Urinary bladder (tissue), 4 donors: ENCODE measurements around the gene ANKRD66. TPM values are rescaled to one million over a fixed set of nuclear protein-coding genes. Genes with fewer than 3 reads are reported as not detected.
"Not testable (repeated sequence)": the region's sequence is repeated elsewhere in the genome, so short reads cannot be mapped to it uniquely, and the experiment has no call there.

Source experiments
- DNase-seq: peaks from one replicate; pipeline ENCODE4 v3.0.0-alpha.2; 2015; ENCODE audit errors: extremely low spot score
- H3K27ac ChIP-seq: one replicate; pipeline ENCODE4 v1.5.1; 2013; ENCODE audit warnings: low read depth, mild to moderate bottlenecking, moderate library complexity
- H3K36me3 ChIP-seq: one replicate; pipeline ENCODE4 v1.6.1; 2013; ENCODE audit warnings: mild to moderate bottlenecking, moderate library complexity; ENCODE audit not compliant: insufficient read depth
- H3K4me1 ChIP-seq: one replicate; pipeline ENCODE4 v1.6.1; 2013; ENCODE audit warnings: mild to moderate bottlenecking, moderate library complexity; ENCODE audit not compliant: insufficient read depth
- H3K4me3 ChIP-seq: one replicate; pipeline ENCODE4 v1.5.1; 2013; ENCODE audit warnings: low read depth, low read length
- WGBS: extraction: QIAGEN DNeasy Blood & Tissue Kit; methylation state at CpG from one replicate; pipeline ENCODE4 v1.1.7; 2013; 5-methylcytosine and 5-hydroxymethylcytosine counted together
- polyA plus RNA-seq: library from polyadenylated mRNA; stranded (reverse); fragments of 200-250 nt; gene quantifications from one replicate; pipeline ENCODE4 v1.2.3, GENCODE V29; 2013
- total RNA-seq: library from RNA; depleted of rRNA; stranded (reverse); fragments of >200 nt; gene quantifications from one replicate; pipeline ENCODE4 v1.2.3, GENCODE V29; 2014
- donor health status: healthy with polysubstance abuse.
- donor health status: healthy.

ANKRD66 gene
- total and polyA plus RNA-seq, 2 donors, result not detected

DNA sequence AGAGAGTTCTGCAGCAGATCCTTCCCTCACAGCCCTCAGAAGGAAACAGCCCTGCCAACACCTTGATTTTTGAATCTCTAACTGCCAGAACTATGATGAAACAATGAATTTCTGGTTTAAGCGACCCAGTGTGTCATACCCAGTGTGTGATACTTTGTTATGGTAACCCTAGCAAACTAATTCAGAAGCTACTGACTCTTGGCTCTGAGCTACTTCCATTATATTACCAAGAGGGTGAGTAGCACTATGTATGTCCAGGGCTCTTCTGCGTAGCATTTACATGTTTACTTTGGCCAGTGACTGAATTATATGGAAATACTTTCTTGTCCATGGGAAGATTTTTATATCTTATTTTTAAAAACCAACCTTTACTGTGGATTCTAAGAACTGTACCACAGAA, 16.7 kb downstream of the ANKRD66 start:
- Histone ChIP-seq H3K4me1 (no peaks in the 10 kb centered on the region), H3K4me3 (no peak overlapping the region), H3K36me3 (no peaks in the 10 kb centered on the region), H3K27ac (no peak overlapping the region)
- 78% methylated on average over 2 of the region's 2 CpGs for WGBS
- no peak for DNase-seq

DNA sequence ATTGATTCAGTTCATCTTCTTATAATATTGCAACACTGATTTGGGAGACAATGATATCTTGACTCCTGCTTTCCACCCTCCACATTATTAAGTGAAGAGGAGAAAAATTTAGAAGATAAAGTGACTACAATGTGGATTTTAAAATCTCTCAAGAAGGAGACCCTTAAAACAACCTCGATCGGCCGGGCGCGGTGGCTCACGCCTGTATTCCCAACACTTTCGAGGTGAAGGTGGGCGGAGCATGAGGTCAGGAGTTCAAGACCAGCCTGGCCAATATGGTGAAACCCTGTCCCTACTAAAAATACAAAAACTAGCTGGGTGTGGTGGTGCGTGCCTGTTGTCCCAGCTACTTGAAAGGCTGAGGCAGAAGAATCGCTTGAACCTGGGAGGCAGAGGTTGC, 17.5 kb downstream of the ANKRD66 start:
- 91% methylated on average over 10 of the region's 10 CpGs for WGBS
- H3K36me3 ChIP-seq, H3K27ac ChIP-seq, DNase-seq, H3K4me1 ChIP-seq, H3K4me3 ChIP-seq: not testable (repeated sequence)

DNA sequence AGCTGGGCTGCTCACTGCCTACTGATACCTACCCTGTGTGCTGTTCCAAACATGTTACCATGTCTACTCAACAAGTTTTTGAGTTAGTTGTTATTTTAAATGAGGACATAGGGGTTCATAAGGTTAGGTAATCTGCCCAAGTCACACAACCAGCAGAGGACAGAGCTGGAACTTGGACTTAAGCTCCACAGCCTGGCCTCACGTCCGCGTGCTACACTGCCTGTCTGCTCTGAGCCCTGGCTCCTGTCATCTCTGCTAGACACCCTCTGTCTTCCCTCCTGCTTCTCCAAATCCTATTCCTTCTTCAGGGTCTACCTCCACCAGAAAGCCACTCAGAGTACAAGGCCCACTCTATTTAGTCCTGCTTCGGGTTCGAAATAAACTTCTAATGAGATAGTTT, 18.2 kb downstream of the ANKRD66 start:
- WGBS, result 92% methylated on average over 5 of the region's 5 CpGs
- no peaks in the 10 kb centered on the region for H3K36me3 ChIP-seq
- DNase-seq, result no peak
- no peak overlapping the region for H3K4me3 ChIP-seq
- no peak overlapping the region for H3K27ac ChIP-seq
- no peaks in the 10 kb centered on the region for H3K4me1 ChIP-seq

DNA sequence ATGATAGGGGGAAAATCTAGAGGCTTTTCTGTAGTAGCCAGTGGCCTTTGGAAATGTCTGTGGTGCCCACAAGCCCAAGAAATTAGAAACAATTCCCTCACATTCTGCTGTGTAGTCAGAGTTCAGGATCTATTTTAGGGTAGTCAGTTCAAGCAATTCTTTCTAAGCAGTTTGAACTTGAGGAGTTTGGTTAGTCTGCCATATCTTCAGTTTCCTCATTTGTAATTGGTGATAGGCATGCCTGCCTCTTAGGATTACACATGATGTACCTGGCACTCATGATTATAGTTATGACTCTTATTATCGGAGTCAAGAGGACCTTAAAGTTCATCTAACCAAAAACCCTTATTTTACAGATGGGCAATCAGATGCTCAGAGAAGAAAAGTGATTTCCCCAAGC, 25.3 kb downstream of the ANKRD66 start:
- H3K4me1 ChIP-seq, result no peaks in the 10 kb centered on the region
- no peak for DNase-seq

DNA sequence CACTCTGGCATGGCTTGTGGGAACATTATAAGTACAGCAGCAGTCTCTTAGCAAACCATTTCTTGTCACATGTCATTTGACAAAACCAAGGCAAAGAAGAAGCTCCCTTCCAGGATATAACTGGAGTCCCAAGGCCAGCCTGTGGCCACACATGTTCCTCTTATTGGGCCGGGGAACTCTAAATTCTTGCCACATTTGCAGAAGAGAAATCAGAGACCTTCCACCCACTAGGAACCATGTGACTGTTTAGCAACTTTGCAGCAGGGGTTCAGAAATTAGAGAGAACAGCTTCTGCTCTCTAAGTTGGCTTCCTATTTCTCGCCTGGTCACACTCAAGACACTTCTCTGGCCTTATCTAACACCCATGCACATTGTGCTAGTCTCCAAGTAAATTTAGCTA, 26.0 kb downstream of the ANKRD66 start:
- Histone ChIP-seq H3K4me1 (no peaks in the 10 kb centered on the region), H3K36me3 (no peaks in the 10 kb centered on the region), H3K4me3 (no peak overlapping the region), H3K27ac (no peak overlapping the region)
- no peak for DNase-seq
- WGBS, result 71% methylated on average over 2 of the region's 2 CpGs

More for the DNA sequence above, 25.3 kb downstream of the ANKRD66 start:
- Histone ChIP-seq H3K27ac (no peak overlapping the region), H3K4me3 (no peak overlapping the region), H3K36me3 (no peaks in the 10 kb centered on the region)
- WGBS, result 87% methylated on average over 1 of the region's 1 CpG

DNA sequence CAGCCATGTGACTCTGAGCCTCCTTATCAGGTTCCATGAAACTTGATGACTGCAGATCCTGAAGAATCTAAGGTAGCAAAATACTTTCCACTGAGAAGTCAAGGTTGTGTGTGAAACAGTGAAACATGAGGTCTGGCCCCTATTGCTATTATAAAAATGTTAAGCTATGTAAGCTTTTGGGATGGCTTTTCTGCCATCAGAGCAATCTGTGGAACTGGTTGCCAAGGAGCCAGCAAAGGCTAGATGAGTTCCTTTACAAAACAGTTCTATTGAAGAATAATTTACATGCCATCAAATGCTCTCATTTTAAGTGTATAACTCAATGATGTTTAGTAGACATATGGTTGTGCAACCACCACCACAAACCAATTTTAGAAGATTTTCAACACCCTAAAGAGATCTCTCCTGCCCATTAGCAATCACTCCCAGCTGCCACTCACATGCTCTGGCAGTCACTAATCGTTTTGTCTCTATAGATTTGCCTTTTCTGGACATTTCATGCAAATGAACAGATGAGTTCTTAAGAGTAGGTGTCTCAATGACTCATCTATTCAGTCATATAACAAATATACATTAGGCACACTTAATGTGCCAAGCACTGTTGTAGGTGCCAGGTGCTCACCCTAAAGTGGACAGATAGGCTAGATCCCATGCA, 26.6 kb downstream of the ANKRD66 start:
- H3K4me3 ChIP-seq, result no peak overlapping the region
- no peak overlapping the region for H3K27ac ChIP-seq
- H3K4me1 ChIP-seq, result no peaks in the 10 kb centered on the region
- WGBS, result 79% methylated on average over 1 of the region's 1 CpG
- no peaks in the 10 kb centered on the region for H3K36me3 ChIP-seq
- no peak for DNase-seq

DNA sequence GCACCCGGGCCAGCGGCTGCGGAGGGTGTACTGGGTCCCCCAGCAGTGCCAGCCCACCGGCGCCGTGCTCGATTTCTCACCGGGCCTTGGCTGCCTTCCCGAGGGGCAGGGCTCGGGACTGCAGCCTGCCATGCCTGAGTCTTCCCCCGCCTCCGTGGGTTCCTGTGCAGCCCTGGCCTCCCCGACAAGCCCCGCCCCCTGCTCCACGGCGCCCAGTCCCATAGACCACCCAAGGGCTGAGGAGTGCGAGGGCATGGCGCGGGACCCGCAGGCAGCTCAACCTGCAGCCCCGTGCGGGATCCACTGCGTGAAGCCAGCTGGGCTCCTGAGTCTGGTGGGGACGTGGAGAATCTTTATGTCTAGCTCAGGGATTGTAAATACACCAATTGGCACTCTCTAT, 28.0 kb downstream of the ANKRD66 start:
- not testable (repeated sequence) for H3K4me3 ChIP-seq, H3K27ac ChIP-seq, DNase-seq, H3K36me3 ChIP-seq, H3K4me1 ChIP-seq
- WGBS, result 91% methylated on average over 24 of the region's 24 CpGs

DNA sequence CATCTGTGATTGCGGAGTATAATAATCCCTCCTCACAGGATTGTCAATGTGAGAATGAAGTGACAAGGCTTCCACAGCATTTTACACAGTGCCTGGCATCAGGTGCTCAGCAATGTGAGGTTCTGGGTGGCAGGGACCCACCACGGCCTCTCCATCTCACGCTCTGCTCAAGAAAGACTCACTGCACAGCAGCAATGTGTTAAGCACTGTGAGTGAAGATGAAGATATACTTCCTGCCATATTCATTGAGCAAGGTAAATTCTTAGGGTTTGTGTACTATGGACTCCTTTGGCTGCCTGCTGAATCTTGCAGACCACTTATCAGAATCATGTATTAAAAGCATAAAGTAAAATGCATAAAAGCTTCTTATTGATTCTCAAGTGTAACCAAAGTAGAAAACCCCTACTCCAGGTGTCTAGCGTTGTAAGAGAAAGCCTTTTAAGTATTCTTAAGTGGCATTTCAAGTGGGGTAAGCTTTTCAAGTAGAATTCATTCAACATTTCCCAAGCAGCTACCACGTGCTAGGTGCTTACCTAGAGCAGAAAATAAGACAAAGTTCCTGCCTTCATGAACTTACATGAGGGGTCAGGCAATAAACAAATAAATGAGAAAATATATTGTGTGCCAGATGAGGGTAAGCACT, 29.5 kb downstream of the ANKRD66 start:
- DNase-seq, result no peak
- Histone ChIP-seq H3K4me1 (no peaks in the 10 kb centered on the region), H3K4me3 (no peak overlapping the region), H3K36me3 (no peaks in the 10 kb centered on the region), H3K27ac (no peak overlapping the region)
- WGBS, result 93% methylated on average over 5 of the region's 5 CpGs

DNA sequence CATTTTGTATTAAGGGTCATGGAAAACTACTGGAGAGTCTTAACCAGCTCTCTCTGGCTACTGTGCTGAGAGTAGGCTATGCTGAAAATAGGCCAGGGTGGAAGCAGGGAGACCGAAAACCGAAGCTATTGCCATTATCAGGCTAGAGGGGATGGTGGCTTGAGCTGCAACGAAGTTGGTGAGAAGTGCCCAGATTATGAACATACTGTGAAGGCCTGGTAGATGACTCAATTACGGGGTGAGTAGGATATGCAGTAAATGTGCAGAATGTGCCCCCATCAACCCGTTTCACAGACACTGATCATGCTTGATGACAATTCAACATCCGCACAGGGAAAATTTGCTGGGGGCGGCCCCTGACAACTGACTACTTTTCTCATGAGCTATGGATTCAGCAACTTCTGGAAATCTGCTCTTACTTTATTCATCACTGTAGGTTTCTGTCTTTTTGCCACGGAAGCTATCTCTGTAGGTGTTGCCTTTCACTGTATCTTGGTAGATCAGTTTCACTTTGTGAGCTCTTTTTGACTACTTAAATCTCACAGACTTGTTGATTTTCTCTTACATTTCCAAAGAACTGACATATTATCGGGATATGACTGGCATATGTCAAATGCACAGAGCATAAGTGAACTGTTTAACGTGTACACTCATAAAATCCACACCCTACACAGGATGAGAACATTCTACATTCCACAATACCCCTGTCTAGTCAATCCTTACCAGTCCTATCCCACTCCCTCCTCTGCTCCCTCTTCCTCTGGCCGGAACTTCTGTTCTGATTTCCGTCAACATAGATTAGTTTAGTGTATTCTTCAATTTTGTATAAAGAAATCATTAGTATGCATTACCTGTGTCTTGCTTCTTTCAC, 31.0 kb downstream of the ANKRD66 start:
- no peak overlapping the region for H3K4me3 ChIP-seq
- H3K27ac ChIP-seq, result no peak overlapping the region
- no peak for DNase-seq
- H3K36me3 ChIP-seq, result no peaks in the 10 kb centered on the region
- 82% methylated on average over 12 of the region's 12 CpGs for WGBS
- H3K4me1 ChIP-seq, result no peaks in the 10 kb centered on the region

DNA sequence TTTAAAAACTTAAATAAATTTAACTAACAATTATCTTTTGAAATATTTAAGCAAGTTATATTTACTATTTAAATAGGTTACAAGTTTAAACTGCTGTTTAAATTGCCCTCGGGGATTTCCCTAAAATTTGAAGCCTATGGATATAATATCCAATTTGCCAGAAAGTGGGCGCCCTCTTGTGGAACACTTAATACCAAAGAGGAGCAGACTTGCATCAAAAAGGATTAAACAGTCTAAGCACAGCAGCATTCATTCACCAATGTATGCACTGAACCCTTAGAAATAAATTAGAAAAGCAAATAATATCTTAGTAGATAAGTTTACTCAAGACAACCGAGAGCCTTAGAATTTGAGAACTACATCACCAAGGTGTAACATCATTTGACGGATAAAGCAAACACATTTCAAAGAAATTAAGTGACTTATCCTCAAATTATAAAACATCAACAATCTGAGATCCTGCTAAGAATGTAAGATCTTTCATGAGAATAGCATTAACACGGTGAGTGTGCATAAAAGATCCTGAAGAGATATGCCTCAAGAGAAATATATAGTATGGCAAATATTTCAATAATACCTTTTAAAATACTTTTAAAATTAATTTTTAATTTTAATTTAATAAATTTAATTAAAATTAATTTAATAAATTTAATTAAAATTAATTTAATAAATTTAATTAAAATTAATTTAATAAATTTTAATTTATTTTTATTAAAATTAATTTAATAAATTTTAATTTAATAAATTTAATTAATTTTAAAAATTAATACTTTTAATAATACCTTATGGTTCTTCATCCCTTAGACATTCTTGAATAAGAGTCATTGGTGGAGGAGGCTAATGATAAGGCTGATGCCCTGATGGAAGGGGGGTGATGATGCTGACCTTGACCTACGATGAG, 35.0 kb downstream of the ANKRD66 start:
- Histone ChIP-seq H3K4me3 (no peak overlapping the region), H3K4me1 (no peaks in the 10 kb centered on the region), H3K27ac (no peak overlapping the region), H3K36me3 (no peaks in the 10 kb centered on the region)
- WGBS, result 34% methylated on average over 6 of the region's 6 CpGs
- peak; percentile 67 for DNase-seq

DNA sequence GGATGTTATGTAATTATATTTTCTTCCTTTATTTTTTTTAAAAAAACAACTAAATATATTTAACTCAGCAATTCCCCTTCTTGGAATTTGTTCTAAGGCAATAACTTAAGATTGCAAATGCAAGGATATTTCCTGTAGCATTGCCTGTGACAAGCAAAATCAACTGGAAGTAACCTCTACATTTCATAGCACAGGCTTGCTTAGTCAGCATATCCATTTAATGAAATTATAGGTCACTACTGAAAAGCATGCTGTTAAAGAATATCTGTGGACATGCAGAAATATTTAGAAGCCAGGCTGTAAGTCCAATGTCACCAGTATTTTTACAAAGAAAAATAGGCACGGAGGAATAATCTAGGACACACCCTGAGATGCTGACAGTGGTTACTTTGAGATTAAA, 37.8 kb downstream of the ANKRD66 start:
- 92% methylated on average over 1 of the region's 1 CpG for WGBS

DNA sequence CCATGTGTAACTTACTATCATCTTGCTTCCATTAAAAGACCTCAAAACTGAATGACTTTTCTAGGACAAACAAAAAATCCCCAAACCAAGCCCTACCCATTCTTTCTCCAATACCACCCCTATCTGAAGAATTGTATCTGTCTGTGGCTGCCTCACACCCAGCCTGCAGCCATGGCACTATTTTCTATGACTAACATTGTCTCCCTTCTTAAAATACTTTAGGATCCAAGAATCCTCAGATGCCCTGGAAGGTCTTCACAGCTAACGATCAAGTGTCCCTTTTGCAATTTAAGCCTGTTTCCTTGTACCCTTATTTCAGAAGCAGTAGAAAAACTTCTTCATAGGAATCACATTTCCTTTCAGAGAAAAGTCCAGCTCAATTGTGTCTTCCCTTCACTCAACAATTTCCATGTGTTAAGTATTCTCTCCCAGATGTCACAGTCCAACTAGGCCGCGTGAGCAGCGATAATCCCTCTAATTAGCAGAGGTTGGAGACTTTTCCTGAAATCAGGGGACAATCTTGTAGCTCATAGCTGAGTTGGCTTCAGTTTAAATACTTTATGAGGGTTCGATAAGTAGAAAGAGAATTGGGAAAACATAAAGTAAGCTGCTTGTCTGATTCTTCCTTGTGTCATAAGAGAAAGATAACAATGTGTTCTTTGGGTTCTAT, 41.3 kb downstream of the ANKRD66 start:
- Histone ChIP-seq H3K4me1 (no peaks in the 10 kb centered on the region), H3K36me3 (no peaks in the 10 kb centered on the region), H3K4me3 (no peak overlapping the region), H3K27ac (no peak overlapping the region)
- DNase-seq, result no peak
- 75% methylated on average over 5 of the region's 5 CpGs for WGBS

More for the DNA sequence above, 37.8 kb downstream of the ANKRD66 start:
- Histone ChIP-seq H3K36me3 (no peaks in the 10 kb centered on the region), H3K4me1 (no peaks in the 10 kb centered on the region), H3K4me3 (no peak overlapping the region), H3K27ac (no peak overlapping the region)
- DNase-seq, result no peak

DNA sequence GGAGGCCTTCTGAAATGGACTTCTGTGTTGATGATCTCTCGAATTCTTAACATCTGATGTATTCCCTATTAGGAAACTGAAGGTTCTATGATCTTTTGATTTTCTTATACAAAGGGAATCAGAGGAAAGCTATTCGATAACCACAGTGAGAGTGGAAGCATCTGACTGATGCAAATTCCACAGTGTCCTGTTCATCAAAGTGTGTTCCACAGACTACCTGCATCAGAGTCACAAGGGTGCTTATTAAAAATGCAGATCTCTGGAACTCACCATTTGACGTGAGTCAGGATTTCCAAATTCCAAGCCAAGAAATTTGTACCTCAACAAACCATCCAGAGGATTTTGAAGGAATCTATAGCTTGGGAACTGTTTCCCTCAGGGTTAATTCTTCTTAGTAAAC, 42.1 kb downstream of the ANKRD66 start:
- H3K36me3 ChIP-seq, result no peaks in the 10 kb centered on the region
- 80% methylated on average over 3 of the region's 3 CpGs for WGBS
- H3K27ac ChIP-seq, result no peak overlapping the region
- no peak overlapping the region for H3K4me3 ChIP-seq
- DNase-seq, result no peak
- H3K4me1 ChIP-seq, result no peaks in the 10 kb centered on the region
